ENCODE results near the gene JMJD1C.

DNA sequence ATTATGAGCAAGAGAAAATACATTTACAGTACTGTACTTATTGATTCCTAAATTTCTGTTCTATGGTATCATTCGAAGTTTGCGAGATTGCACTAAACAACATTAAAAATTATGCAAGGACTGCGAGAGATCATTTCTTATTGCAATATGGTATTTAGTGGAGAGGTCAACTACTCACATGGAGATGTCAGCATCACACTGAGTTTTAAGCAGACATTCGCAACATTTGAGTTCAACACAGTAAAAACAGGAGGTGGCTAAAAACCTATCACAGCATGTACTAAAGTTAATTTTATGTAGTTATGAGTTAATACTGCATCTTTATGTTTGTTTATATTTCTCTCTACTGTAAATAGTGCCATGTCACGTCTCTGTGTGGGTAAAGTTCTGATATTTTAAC is 53.5 kb downstream of the JMJD1C start:
- TF ChIP-seq POLR2A (IDR thresholded peaks at IDR 0.05; ENCODE audit: low read depth, low read length) (no peak), TAF1 (IDR thresholded peaks at IDR 0.05; ENCODE audit: low read depth, low read length) (no peak)
